Stimulated activated CD4-positive, alpha-beta T cell treated with anti-CD3 and anti-CD28 coated beads, TNF-alpha, amount 100 ng/mL, for 48 hours (primary cell): ENCODE measurements around the gene STIM1.
"Not testable (repeated sequence)": the region's sequence is repeated elsewhere in the genome, so short reads cannot be mapped to it uniquely, and the experiment has no call there.

Experiments
- DNase-seq, 3 donors: peaks; one replicate each; pipeline ENCODE4 v3.0.0-alpha.2; 2020; ENCODE audit warnings: low read depth in 3 of 3

STIM1 gene

DNA sequence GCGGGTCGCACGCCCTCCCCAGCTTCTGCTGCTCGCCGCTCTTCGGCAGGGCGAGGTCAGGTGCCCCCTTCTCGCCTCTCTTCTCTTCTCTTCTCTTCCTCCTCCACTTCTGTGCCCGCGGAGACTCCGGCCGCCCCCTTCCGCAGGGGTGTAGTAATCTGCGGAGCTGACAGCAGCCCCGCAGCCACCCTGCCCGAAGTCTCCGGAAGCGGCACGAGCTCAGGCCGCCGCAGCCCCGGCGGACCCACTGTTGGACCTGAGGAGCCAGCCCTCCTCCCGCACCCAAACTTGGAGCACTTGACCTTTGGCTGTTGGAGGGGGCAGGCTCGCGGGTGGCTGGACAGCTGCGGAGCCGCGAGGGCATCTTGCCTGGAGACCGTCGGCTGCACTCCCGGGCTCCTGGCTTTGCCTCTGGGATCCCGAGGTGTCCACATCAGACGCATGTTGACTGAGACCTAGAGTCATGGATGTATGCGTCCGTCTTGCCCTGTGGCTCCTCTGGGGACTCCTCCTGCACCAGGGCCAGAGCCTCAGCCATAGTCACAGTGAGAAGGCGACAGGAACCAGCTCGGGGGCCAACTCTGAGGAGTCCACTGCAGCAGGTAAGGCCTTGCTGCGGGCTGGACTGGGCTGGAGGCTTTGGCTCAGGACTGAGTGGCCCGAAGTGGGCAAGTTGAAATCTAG lies 486 bp downstream of the STIM1 start:
- no peak for DNase-seq

- no peak for DNase-seq
Measured at GRCh38 chr11:3856856-3857553, 1.5 kb downstream of the STIM1 start.

DNA sequence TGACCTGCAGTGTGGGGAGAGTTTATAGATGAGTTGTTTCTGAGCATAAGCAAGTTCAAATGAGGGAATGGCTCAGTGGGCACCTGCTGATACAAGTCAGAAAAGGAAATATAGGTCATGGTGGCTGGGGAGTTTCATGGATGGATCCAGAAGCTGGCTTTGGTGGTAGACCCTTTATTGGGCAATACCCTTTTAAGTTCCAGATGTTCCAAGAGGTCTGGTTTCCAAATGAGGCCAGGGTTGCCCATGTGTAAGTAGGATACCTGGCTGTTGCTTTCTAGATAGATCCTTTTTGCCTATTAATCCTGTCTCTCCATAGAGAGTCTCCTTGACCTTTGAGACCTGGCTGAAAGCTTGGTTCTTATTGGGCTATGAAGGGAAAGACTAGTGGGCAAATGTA lies 2.2 kb downstream of the STIM1 start:
- no peak for DNase-seq

- DNase-seq = no peak
Measured at GRCh38 chr11:3859373-3859881, 4.0 kb downstream of the STIM1 start.

DNA sequence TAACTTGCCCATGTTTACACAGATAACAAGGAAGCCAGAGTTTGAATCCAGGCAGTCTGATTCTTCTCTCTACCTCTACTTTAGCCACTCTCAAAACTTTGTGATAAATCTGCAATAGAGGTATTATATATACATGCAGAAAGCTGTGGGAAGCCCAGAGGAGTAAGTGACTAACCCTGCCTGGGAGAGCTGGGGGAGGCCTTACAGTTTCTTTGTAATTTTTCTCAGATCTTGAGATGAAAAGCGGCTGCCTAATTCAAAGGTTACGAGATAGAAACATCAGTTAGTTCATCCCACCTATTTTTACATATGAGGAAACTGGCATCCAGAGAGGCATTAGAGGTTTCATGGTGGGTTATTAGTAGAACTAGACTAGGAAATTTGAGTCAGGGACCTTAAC lies 4.9 kb downstream of the STIM1 start:
- DNase-seq = no peak

DNA sequence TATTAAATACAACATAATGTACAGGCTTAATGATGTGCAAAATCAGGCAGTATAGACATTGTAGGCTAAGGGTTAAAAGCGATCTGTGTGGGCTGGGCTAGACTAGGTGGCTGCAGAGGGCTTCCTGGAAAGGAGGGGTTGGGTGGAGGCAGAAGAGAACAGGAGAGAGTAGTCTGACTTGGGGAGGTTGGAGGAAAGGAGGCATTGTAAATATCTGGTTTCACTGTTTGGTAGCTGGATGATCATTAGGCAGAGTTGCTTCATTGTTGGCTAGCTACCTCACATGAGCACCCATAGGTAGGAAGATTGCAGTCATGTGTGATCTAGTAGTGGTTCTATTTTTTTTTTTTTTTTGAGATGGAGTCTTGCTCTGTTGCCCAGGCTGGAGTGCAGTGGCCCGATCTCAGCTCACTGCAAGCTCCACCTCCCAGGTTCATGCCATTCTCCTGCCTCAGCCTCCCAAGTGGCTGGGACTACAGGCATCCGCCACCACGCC lies 5.5 kb downstream of the STIM1 start:
- not testable (repeated sequence) for DNase-seq

- no peak for DNase-seq
Measured at GRCh38 chr11:3861683-3862082, 6.2 kb downstream of the STIM1 start.

- no peak for DNase-seq
Measured at GRCh38 chr11:3865388-3866193, 10.1 kb downstream of the STIM1 start.

DNA sequence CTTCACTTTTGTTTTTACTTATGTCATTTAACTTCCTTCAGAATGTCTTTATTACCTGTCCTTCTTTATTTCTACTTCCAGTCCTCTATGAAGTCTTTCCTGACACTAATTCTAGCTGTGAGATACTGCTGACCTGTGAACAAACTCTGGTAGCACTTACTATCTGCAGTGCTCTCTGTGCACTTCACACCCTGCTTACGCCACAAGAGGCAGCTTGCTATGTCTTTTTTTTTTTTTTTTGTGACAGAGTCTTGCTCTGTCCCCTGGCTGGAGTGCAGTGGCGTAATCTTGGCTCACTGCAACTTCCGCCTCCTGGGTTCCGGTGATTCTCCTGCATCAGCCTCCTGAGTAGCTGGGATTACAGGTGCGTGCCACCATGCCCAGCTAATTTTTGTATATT lies 10.7 kb downstream of the STIM1 start:
- no peak for DNase-seq

- no peak for DNase-seq
Measured at GRCh38 chr11:3866836-3867208, 11.4 kb downstream of the STIM1 start.

DNA sequence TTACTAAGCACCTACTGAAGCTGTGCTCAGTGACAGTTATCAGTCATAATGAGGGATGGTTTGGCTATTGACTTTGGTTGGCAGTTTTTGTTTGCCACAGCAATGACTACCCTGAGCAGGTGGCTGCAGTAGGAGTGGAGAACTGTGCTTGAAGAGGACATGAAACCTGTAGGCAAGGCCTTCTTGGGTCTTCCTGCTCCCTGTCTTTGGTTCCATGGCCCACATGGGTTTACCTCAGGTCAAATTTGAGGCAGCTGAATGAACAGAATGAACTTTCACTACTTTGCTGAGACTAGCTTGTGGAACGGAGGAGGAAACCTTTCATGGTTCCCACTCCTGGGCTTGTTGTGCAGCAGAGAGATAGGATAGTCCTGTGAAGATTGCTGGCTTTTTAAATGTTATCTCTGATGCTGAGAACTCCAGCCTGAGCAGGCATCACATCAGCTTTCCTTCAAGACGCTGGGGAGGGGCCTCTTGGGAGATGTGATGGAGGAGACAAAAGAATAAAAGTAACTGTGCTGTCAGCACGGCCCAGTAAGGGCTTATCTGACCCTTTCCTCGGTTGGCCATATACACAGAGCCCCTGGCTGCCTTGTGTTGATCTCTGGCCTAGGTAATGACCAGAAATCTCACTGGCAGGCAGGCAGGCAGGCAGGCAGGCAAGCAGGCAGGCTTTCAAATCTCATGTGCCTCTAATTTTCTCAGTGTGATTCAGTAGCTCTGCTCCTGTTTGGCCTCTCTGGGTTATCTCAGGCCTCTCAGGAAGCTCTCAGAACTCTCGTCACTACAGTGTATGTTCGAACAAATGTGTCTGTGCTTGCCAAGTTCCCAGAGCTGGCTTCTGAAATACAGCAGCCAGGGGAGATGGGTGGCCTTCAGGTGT lies 12.0 kb downstream of the STIM1 start:
- DNase-seq = no peak

DNA sequence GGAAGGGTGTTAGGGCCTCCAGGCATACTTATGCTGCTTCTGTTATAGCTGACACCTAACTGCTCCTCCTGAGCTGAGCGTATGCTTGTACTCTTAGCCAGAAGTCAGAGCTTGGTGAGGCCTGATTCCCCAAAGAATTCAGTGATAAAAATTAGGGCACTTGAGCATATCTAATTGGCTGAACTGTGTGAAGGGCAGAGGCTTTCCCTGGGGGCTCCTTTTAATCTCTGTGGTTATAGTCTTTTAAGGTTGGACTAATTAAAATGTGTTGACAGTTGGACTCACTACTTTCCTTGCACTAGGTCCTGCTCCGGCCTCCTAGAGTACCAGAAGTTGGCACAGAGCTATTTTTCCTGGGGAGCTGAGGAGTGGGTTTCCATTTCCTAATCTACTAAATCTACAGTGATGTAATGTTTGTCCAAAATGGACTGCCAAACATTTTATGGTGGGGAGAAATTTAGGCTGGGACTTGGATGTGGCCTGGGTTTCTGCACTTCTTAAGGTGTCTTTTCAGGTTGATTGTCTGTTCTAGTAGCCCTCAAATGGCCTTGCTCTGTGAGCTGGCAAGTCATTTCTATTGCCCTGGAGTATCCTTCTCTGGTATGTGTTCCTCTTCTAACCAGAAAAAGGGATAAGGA lies 18.4 kb downstream of the STIM1 start:
- no peak for DNase-seq

DNA sequence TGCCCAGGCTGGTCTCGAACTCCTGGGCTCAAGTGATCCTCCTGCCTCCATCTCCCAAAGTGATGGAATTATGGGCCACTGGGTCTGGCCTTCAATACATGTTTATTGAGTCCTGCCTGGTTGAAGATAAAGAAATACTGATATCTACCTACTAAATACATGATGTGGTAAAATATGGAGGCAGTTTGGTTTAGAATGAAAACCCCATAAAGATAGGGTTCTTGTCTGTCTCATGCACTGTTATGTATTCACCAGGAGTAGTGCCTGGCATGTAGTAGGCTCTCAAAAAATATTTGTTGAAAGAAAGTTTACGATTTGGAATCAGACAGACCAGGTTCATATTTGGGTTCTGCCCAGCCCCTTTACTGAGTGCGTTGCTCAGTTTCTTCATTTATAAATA lies 21.1 kb downstream of the STIM1 start:
- no peak for DNase-seq

DNA sequence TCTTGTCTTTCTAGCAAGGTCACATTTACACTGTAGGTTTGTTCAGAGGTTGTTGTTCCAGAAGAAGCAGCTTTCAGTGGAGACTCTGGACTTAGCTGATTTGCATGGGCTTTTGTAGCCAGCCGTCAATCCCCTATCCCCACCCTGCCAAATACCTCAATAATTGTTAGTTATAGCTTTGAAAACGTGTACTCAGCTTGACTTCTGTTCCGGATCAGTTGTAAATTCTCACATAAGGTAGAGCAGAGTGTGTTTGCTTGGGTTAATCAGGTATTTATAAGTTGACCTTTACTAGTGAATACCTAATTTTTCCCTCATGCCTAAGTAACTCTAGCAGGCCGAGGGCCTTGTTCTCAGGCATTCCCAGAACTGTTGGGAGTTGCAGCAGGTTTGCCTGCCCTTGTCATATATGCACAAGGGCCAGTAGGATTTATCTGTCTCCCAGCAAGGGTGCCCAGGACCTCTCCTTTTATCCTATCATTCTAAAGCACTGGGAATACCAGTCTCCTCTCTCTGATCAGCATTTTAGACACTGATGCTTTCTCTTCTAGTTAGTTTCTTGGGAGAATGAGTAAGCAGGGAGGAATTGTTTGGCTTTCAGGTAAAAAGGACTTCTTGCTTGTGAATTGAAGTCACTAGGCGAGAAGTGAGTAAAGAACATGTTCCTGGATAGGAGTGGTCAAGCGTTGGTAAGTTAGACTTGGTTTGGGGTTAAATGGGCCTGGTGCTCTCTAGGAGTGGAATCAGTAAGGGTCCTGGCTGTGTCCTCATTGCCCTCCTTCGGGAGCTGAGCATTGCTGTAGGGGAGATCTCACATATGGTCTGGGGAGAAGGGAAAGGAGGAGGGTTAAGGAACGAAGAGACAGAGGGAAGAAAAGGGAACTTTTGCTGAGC lies 22.1 kb downstream of the STIM1 start:
- no peak for DNase-seq

DNA sequence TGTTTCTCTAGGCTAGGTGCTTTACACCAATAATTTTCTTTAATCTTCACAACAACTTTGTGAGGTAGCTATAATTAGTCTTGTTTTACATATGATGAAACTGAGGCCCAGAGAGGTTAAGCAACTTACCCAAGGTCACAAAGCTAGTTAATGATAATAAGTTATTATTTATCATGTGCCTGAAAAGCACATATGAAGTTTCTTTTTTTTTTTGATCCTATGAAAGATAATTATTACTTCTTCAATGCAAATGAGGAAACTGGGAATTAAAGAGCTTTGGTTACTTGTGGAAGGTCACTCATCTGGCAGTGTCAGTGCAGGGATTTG lies 22.8 kb downstream of the STIM1 start:
- DNase-seq = no peak

- no peak for DNase-seq
Measured at GRCh38 chr11:3879216-3879966, 23.9 kb downstream of the STIM1 start.

DNA sequence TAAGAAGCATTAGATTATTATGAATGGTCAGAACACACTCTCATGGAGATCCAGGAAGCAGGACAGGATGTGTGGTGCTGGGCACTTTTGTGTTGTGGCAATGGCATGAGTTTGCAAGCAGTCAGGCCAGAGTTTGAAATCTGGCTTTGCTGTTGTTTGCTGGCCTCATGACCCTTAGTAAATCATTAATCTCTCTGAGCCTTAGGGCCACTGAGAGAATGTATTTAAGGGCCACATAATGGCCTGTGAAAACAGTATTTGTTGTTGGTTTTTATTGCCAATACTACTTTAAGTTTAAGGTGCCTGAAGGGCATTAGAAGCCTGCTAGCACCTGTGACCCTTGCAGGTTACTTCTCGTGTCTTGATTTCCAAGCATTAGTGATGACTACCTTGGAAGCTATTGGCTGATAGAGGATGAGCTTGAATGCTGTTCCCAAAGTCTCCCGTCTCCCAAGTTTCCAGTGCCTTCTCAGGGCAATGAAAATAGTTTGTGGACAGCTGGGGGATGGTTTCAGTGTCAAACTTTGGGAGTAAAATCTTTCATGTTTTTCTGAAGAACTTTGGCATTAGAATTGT lies 24.6 kb downstream of the STIM1 start:
- no peak for DNase-seq

- DNase-seq = no peak
Measured at GRCh38 chr11:3880724-3881123, 25.3 kb downstream of the STIM1 start.

DNA sequence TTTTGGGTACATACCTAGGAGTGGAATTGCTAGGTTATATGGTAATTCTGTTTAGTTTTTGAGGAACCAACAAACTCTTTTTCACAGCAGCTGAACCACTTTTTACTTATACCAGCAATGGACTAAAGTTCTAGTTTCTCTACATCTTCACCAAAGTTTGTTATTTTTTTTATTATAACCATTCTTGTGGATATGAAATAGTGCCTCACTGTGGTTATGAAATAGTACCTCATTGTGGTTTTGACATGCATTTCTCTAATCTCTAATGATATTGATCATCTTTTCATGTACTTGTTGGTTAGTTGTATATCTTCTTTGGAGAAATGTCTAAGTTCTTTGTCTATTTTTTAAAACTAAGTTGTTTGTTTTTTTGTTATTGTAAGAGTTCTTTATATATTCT lies 27.2 kb downstream of the STIM1 start:
- no peak for DNase-seq
